ENCODE data around the gene CNTNAP5. TPM values are rescaled to one million over a fixed set of nuclear protein-coding genes. Genes with fewer than 3 reads are reported as not detected.

The CNTNAP5 gene
- total and polyA plus RNA-seq, 4 donors: not detected

DNA sequence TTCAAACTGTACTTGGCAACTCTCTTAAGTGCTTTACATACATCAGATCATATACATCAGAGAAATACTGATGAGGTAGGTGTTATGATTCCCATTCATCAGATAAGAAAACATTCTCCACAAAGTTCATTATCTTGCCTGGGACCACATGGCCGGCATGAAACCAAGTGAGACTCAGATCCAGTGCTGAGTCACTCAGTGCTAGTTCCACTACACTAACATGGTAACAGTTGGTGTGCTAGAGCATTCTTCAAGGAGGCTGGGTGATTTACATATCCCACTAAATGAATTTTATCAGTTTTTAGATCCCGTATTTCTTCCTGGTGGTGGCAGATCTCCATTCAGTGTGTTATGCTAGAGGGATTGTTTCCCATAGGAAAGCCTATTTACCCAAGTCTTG lies 772.0 kb downstream of the CNTNAP5 start:
- no peak overlapping the region for H3K4me3 ChIP-seq (ENCODE audit: low read depth in 1 of 3, low read length in 3 of 3)
- 75% methylated on average over 2 of the region's 2 CpGs for WGBS
- no peak overlapping the region for H3K9ac ChIP-seq (ENCODE audit: low read depth in 1 of 2, low read length in 2 of 2)
- H3K27me3 ChIP-seq (ENCODE audit: control insufficient read depth in 4 of 4, insufficient read depth in 4 of 4, low read length in 3 of 4): no peaks in the 10 kb centered on the region
- H3K36me3 ChIP-seq (ENCODE audit: control insufficient read depth in 4 of 4, insufficient read depth in 3 of 4, low read depth in 1 of 4, low read length in 3 of 4): no peaks in the 10 kb centered on the region
- no peaks in the 10 kb centered on the region for H3K9me3 ChIP-seq (ENCODE audit: control insufficient read depth in 4 of 4, low read length in 3 of 4)
- TF ChIP-seq JUND (IDR thresholded peaks at IDR 0.05) (no peak), RAD21 (IDR thresholded peaks at IDR 0.05) (no peak), FOXA1 (IDR thresholded peaks at IDR 0.05) (no peak), HNF4A (conservative IDR thresholded peaks at IDR 0.05) (no peak), RXRA (IDR thresholded peaks at IDR 0.05) (no peak)
- no peak overlapping the region for H3K27ac ChIP-seq (ENCODE audit: low read depth in 1 of 2, low read length in 2 of 2)
- no peak for DNase-seq (ENCODE audit: low spot score)
- H3K4me1 ChIP-seq (ENCODE audit: control insufficient read depth in 4 of 4, insufficient read depth in 4 of 4, low read length in 3 of 4): peaks cover 0 to 5% (median 0%) of the 10 kb centered on the region in 4 donors

DNA sequence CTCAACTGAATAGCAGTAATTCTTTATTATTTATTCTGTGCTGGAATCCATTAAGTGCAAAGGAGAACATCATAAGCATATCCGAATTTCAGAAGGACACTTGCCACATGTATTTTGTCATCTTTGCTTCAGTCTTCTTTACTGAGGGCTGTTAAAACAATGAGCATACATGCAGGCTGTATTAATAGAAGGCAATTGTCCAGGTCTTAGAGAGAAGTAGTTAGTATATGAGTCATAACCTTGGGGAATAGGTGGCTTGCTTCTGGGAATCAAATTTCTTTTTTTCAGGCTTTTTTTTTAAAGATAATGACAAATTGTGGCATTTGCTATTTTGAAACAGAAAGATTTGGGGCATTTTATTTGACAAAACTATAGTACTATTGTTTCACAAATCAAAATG lies 773.5 kb downstream of the CNTNAP5 start:
- no peak for DNase-seq (ENCODE audit: low spot score)
- no peak overlapping the region for H3K9ac ChIP-seq (ENCODE audit: low read depth in 1 of 2, low read length in 2 of 2)
- no peaks in the 10 kb centered on the region for H3K27me3 ChIP-seq (ENCODE audit: control insufficient read depth in 4 of 4, insufficient read depth in 4 of 4, low read length in 3 of 4)
- no peaks in the 10 kb centered on the region for H3K36me3 ChIP-seq (ENCODE audit: control insufficient read depth in 4 of 4, insufficient read depth in 3 of 4, low read depth in 1 of 4, low read length in 3 of 4)
- H3K27ac ChIP-seq (ENCODE audit: low read depth in 1 of 2, low read length in 2 of 2): no peak overlapping the region
- peaks cover 0 to 5% (median 0%) of the 10 kb centered on the region in 4 donors for H3K4me1 ChIP-seq (ENCODE audit: control insufficient read depth in 4 of 4, insufficient read depth in 4 of 4, low read length in 3 of 4)
- H3K4me3 ChIP-seq (ENCODE audit: low read depth in 1 of 3, low read length in 3 of 3): no peak overlapping the region
- H3K9me3 ChIP-seq (ENCODE audit: control insufficient read depth in 4 of 4, low read length in 3 of 4): no peaks in the 10 kb centered on the region
- 51% methylated on average over 1 of the region's 1 CpG for WGBS
- TF ChIP-seq, protein P1, sequence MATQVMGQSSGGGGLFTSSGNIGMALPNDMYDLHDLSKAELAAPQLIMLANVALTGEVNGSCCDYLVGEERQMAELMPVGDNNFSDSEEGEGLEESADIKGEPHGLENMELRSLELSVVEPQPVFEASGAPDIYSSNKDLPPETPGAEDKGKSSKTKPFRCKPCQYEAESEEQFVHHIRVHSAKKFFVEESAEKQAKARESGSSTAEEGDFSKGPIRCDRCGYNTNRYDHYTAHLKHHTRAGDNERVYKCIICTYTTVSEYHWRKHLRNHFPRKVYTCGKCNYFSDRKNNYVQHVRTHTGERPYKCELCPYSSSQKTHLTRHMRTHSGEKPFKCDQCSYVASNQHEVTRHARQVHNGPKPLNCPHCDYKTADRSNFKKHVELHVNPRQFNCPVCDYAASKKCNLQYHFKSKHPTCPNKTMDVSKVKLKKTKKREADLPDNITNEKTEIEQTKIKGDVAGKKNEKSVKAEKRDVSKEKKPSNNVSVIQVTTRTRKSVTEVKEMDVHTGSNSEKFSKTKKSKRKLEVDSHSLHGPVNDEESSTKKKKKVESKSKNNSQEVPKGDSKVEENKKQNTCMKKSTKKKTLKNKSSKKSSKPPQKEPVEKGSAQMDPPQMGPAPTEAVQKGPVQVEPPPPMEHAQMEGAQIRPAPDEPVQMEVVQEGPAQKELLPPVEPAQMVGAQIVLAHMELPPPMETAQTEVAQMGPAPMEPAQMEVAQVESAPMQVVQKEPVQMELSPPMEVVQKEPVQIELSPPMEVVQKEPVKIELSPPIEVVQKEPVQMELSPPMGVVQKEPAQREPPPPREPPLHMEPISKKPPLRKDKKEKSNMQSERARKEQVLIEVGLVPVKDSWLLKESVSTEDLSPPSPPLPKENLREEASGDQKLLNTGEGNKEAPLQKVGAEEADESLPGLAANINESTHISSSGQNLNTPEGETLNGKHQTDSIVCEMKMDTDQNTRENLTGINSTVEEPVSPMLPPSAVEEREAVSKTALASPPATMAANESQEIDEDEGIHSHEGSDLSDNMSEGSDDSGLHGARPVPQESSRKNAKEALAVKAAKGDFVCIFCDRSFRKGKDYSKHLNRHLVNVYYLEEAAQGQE (IDR thresholded peaks at IDR 0.05): no peak
- no peak for TF ChIP-seq FOXA2 (IDR thresholded peaks at IDR 0.05)
- TF ChIP-seq JUND (IDR thresholded peaks at IDR 0.05): no peak
- TF ChIP-seq, protein P2, sequence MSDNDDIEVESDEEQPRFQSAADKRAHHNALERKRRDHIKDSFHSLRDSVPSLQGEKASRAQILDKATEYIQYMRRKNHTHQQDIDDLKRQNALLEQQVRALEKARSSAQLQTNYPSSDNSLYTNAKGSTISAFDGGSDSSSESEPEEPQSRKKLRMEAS (IDR thresholded peaks at IDR 0.05): no peak
- no peak for TF ChIP-seq EGR1 (IDR thresholded peaks at IDR 0.05; ENCODE audit: low read depth in 2 of 2)
- TF ChIP-seq YY1 (IDR thresholded peaks at IDR 0.05): no peak
- TF ChIP-seq RXRA (IDR thresholded peaks at IDR 0.05): no peak
- no peak for TF ChIP-seq HNF4A (conservative IDR thresholded peaks at IDR 0.05)
- TF ChIP-seq NR2F2 (IDR thresholded peaks at IDR 0.05): no peak
- TF ChIP-seq, protein P3, sequence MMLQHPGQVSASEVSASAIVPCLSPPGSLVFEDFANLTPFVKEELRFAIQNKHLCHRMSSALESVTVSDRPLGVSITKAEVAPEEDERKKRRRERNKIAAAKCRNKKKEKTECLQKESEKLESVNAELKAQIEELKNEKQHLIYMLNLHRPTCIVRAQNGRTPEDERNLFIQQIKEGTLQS (IDR thresholded peaks at IDR 0.05): no peak
- TF ChIP-seq, protein P4, sequence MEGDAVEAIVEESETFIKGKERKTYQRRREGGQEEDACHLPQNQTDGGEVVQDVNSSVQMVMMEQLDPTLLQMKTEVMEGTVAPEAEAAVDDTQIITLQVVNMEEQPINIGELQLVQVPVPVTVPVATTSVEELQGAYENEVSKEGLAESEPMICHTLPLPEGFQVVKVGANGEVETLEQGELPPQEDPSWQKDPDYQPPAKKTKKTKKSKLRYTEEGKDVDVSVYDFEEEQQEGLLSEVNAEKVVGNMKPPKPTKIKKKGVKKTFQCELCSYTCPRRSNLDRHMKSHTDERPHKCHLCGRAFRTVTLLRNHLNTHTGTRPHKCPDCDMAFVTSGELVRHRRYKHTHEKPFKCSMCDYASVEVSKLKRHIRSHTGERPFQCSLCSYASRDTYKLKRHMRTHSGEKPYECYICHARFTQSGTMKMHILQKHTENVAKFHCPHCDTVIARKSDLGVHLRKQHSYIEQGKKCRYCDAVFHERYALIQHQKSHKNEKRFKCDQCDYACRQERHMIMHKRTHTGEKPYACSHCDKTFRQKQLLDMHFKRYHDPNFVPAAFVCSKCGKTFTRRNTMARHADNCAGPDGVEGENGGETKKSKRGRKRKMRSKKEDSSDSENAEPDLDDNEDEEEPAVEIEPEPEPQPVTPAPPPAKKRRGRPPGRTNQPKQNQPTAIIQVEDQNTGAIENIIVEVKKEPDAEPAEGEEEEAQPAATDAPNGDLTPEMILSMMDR (IDR thresholded peaks at IDR 0.05; ENCODE audit: low read depth, low read length, missing input control): no peak
- no peak for TF ChIP-seq FOXA1 (IDR thresholded peaks at IDR 0.05)
- no peak for TF ChIP-seq RAD21 (IDR thresholded peaks at IDR 0.05)
- no peak for TF ChIP-seq HNF4G (IDR thresholded peaks at IDR 0.05)
- no peak for TF ChIP-seq SP1 (IDR thresholded peaks at IDR 0.05)
- TF ChIP-seq, protein P5, sequence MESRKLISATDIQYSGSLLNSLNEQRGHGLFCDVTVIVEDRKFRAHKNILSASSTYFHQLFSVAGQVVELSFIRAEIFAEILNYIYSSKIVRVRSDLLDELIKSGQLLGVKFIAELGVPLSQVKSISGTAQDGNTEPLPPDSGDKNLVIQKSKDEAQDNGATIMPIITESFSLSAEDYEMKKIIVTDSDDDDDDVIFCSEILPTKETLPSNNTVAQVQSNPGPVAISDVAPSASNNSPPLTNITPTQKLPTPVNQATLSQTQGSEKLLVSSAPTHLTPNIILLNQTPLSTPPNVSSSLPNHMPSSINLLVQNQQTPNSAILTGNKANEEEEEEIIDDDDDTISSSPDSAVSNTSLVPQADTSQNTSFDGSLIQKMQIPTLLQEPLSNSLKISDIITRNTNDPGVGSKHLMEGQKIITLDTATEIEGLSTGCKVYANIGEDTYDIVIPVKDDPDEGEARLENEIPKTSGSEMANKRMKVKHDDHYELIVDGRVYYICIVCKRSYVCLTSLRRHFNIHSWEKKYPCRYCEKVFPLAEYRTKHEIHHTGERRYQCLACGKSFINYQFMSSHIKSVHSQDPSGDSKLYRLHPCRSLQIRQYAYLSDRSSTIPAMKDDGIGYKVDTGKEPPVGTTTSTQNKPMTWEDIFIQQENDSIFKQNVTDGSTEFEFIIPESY (IDR thresholded peaks at IDR 0.05): no peak
- TF ChIP-seq GABPA (IDR thresholded peaks at IDR 0.05 in 1 of 2, conservative IDR thresholded peaks at IDR 0.05 in 1 of 2): no peak
